ENCODE data around the gene PLXND1. TPM values are rescaled to one million over a fixed set of nuclear protein-coding genes. Genes with fewer than 3 reads are reported as not detected.

Gene PLXND1
- polyA plus RNA-seq, 6 donors from 2014 or later, result 0.11 to 0.32 TPM; not detected in 4

- Mint-ChIP-seq H3K36me3 (no peaks in the 10 kb centered on the region), H3K4me3 (peak overlapping the region in 5 of 8 donors; percentile 22 to 85 (median 49)), H3K27ac (peak overlapping the region in 4 of 6 donors; percentile 32 to 95 (median 69)), H3K4me1 (peaks cover 51 to 57% (median 53%) of the 10 kb centered on the region in 3 donors), H3K9me3 (no peaks in the 10 kb centered on the region), H3K27me3 (no peaks in the 10 kb centered on the region)
- DNase-seq (no peak), ATAC-seq (ENCODE audit: low read depth in 2 of 2) (no peak)
Observed at GRCh38 chr3:129575233-129575996, 31.1 kb downstream of the PLXND1 start.

DNA sequence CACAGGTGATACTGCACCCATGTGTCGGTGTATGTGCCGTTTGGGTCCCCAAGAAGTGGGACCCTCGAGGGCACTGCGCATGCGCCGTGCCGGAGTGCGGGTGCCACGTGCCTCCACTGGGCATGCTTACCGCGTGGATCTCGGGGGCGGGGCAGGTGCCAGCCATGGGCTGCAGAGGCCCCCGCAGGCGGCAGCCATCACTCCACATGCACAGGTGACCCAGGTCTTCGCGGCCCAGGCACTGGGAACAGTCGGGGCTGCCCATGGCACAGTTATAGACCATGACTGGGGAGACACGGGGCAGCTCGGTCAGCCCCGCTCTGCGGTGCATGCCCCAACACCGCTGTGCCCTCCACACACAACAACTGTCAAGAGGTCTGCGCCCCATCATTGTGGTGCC is 32.3 kb downstream of the PLXND1 start:
- Mint-ChIP-seq H3K4me3 (no peak overlapping the region), H3K36me3 (no peaks in the 10 kb centered on the region), H3K9me3 (no peaks in the 10 kb centered on the region), H3K27me3 (no peaks in the 10 kb centered on the region), H3K27ac (peak overlapping the region in 3 of 6 donors; percentile 53 to 95 (median 82)), H3K4me1 (peaks cover 47 to 53% (median 52%) of the 10 kb centered on the region in 3 donors)
- DNase-seq (no peak), ATAC-seq (ENCODE audit: low read depth in 2 of 2) (no peak)

- Mint-ChIP-seq H3K9me3 (no peaks in the 10 kb centered on the region), H3K36me3 (no peaks in the 10 kb centered on the region), H3K27ac (peak overlapping the region in 2 of 6 donors; percentile 68 to 81), H3K27me3 (no peaks in the 10 kb centered on the region), H3K4me3 (peak overlapping the region in 1 of 8 donors; percentile 29), H3K4me1 (peaks cover 40 to 46% (median 45%) of the 10 kb centered on the region in 3 donors)
- ATAC-seq (ENCODE audit: low read depth in 2 of 2) (no peak), DNase-seq (no peak)
Observed at GRCh38 chr3:129573493-129573892, 33.0 kb downstream of the PLXND1 start.

DNA sequence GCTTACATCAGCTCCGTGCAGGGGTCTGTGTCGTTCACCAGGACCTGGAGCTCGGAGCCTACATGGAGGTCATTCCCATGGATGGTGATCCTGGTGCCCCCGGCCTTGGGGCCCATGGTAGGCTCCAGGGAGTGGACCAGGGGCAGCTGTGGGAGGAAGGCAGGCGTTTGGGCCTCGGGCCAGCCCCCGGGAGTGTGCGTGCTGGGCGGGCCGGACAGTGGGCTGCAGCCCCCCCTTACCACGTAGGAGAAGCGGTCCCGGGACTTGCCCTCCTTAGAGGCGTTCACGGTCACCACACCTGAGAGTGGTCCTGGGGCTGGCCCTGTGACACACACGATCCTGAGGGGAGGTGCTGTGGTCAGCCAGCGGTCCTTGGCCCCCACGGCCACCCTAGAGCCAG is 33.9 kb downstream of the PLXND1 start:
- H3K27me3 Mint-ChIP-seq, result no peaks in the 10 kb centered on the region
- H3K9me3 Mint-ChIP-seq, result no peaks in the 10 kb centered on the region
- H3K36me3 Mint-ChIP-seq, result no peaks in the 10 kb centered on the region
- ATAC-seq (ENCODE audit: low read depth in 2 of 2), result no peak
- peaks cover 31 to 38% (median 36%) of the 10 kb centered on the region in 3 donors for H3K4me1 Mint-ChIP-seq
- no peak overlapping the region for H3K4me3 Mint-ChIP-seq
- H3K27ac Mint-ChIP-seq, result peak overlapping the region in 2 of 6 donors; percentile 34 to 42
- no peak for DNase-seq

GRCh38 chr3:129571605-129572547 is 34.6 kb downstream of the PLXND1 start:
- Mint-ChIP-seq H3K4me3 (no peak overlapping the region), H3K4me1 (peaks cover 28 to 36% (median 29%) of the 10 kb centered on the region in 3 donors), H3K9me3 (no peaks in the 10 kb centered on the region), H3K27me3 (no peaks in the 10 kb centered on the region), H3K27ac (peak overlapping the region in 4 of 6 donors; percentile 34 to 92 (median 43)), H3K36me3 (no peaks in the 10 kb centered on the region)
- DNase-seq (no peak), ATAC-seq (ENCODE audit: low read depth in 2 of 2) (no peak)

DNA sequence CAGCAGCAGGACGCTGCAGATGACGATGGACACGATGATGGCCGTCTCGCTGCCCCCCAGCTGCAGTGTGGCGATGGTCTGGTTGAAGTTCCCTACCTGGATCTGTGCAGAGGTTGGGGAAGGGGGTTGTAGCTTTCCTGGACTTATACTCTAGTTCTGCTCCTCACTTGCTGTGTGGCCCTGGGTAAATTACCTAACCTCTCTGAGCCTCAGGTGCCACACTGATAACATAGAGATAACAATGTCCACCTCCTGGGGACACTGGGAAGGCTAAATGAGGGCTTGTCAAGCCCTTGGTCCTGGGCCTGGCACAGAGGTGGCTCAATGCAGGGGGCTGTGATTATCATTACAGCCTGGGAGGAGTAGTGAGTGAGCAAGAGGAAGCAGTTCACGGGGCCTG is 36.6 kb downstream of the PLXND1 start:
- peaks cover 7 to 19% (median 10%) of the 10 kb centered on the region in 3 donors for H3K4me1 Mint-ChIP-seq
- H3K27me3 Mint-ChIP-seq, result no peaks in the 10 kb centered on the region
- DNase-seq, result no peak
- no peak overlapping the region for H3K27ac Mint-ChIP-seq
- H3K36me3 Mint-ChIP-seq, result no peaks in the 10 kb centered on the region
- ATAC-seq (ENCODE audit: low read depth in 2 of 2), result no peak
- H3K9me3 Mint-ChIP-seq, result no peaks in the 10 kb centered on the region
- H3K4me3 Mint-ChIP-seq, result no peak overlapping the region

DNA sequence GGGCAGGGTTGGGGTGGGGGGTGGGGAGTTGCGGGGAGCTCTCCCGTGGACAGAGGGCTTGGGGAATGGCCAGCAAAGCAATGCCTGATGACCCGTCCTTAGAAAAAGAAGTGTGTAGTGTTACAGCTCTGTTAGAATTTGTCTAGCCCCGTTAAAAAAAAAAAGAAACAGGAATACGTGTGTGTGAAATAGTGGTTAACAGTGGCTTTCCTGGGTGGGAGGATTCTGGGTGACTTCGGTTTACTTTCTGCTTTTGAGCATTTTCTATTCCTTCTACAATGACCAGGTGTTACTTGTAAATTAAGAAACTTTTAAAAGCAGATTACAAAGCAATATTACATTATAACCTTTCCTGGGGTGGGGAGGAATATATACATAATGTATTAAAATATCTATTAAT is 38.5 kb downstream of the PLXND1 start:
- H3K27me3 Mint-ChIP-seq, result no peaks in the 10 kb centered on the region
- no peak overlapping the region for H3K4me3 Mint-ChIP-seq
- no peaks in the 10 kb centered on the region for H3K9me3 Mint-ChIP-seq
- DNase-seq (no peak), ATAC-seq (ENCODE audit: low read depth in 2 of 2) (no peak)
- no peak overlapping the region for H3K27ac Mint-ChIP-seq
- no peaks in the 10 kb centered on the region for H3K36me3 Mint-ChIP-seq
- H3K4me1 Mint-ChIP-seq, result peaks cover 0 to 9% (median 0%) of the 10 kb centered on the region in 3 donors

GRCh38 chr3:129567176-129567705 is 39.2 kb downstream of the PLXND1 start:
- Mint-ChIP-seq H3K9me3 (no peaks in the 10 kb centered on the region), H3K27me3 (no peaks in the 10 kb centered on the region), H3K27ac (no peak overlapping the region), H3K4me3 (no peak overlapping the region), H3K36me3 (no peaks in the 10 kb centered on the region), H3K4me1 (peaks cover 0 to 9% (median 0%) of the 10 kb centered on the region in 3 donors)
- ATAC-seq (ENCODE audit: low read depth in 2 of 2), result no peak
- DNase-seq, result no peak

DNA sequence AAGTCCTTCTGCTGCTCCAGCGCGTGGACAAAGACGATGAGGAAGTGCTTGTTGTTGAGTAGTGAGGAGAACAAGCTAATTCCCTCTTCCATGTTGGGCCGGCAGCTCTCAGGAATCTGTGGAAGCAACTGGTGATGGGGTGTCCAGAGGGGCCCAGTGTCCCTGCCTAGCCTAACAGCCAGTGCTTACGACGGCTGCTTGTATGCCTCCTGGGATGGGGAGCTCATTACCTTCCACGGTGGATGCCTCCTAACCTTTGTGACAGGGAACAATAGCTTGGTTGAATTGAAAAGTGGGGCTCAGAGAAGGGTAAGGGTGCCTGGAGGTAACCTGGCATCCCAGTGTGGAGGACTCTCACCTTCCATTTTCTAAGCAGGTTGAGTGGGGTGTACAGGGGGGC is 40.6 kb downstream of the PLXND1 start:
- H3K9me3 Mint-ChIP-seq, result no peaks in the 10 kb centered on the region

GRCh38 chr3:129564981-129565644 is 41.4 kb downstream of the PLXND1 start:
- no peak overlapping the region for H3K4me3 Mint-ChIP-seq
- H3K36me3 Mint-ChIP-seq, result no peaks in the 10 kb centered on the region

More for the DNA sequence above, 40.6 kb downstream of the PLXND1 start:
- H3K27me3 Mint-ChIP-seq, result peaks cover 0 to under 1% (median 0%) of the 10 kb centered on the region in 3 donors
- DNase-seq (no peak), ATAC-seq (ENCODE audit: low read depth in 2 of 2) (no peak)
- no peaks in the 10 kb centered on the region for H3K36me3 Mint-ChIP-seq
- no peak overlapping the region for H3K4me3 Mint-ChIP-seq
- no peak overlapping the region for H3K27ac Mint-ChIP-seq
- peaks cover 0 to 1% (median under 1%) of the 10 kb centered on the region in 3 donors for H3K4me1 Mint-ChIP-seq

DNA sequence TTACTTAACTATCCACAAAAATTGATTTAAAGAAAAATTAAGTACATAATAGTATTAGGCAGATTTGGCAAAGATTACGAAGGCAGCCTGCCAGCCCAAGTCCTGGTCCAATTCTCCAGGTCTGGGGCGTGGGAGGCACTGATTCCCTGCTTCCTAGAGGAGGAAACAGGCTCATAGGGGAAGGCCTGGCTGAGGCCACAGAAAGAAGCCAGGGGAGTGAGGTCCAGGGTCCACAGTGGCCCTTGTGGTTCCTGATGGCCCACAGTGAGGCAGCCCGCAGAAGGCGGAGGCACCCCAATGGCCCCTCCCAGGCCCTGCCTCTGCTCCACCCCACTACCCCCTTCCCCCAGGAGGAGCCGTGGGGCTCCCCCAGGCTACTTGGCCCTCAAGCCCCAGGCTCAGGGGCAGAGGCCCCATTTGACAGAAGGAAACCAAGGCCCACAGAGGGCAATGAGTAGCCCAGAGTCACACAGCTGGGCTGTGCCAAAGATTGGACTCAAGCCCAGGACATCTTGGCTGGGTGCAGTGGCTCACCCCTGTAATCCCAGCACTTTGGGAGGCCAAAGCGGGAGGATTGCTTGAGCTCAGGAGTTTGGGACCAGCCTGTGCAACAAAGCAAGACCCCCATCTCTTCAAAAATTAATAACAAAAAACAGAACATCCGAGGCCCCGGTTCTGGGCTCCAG is 42.5 kb downstream of the PLXND1 start:
- no peak for DNase-seq
- Mint-ChIP-seq H3K4me1 (peaks cover 3 to 10% (median 5%) of the 10 kb centered on the region in 3 donors), H3K9me3 (no peaks in the 10 kb centered on the region), H3K27me3 (peaks cover 0 to 6% (median 0%) of the 10 kb centered on the region in 3 donors), H3K27ac (peak overlapping the region in 1 of 6 donors; percentile 70), H3K4me3 (no peak overlapping the region), H3K36me3 (no peaks in the 10 kb centered on the region)
- no peak for ATAC-seq (ENCODE audit: low read depth in 2 of 2)

More at GRCh38 chr3:129564981-129565644, 41.4 kb downstream of the PLXND1 start:
- Mint-ChIP-seq H3K9me3 (no peaks in the 10 kb centered on the region), H3K27me3 (peaks cover 0 to 6% (median 0%) of the 10 kb centered on the region in 3 donors), H3K4me1 (peaks cover 3 to 7% (median 5%) of the 10 kb centered on the region in 3 donors), H3K27ac (peak overlapping the region in 1 of 6 donors; percentile 37)
- DNase-seq, result no peak
- ATAC-seq (ENCODE audit: low read depth in 2 of 2), result no peak

DNA sequence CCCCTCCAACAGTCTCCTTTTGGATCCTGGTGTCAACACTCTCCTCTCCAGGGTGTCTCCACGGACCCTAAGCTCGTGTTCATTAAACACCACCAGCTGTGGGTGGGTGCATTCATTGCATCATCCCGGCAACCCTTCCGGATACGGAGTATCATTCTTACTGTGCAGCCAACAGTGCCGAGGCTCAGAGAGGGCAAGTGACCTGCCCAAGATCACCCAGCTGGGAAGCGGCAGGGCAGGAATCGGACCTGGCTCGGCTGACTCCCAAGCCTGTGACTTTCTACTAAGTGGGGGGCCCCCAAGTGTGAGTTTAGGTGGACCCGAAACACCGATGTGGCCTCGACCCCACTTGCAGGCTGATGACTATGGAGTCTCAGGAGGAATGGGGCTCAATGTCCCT is 43.1 kb downstream of the PLXND1 start:
- H3K4me1 Mint-ChIP-seq, result peaks cover 7 to 15% (median 8%) of the 10 kb centered on the region in 3 donors
- H3K36me3 Mint-ChIP-seq, result no peaks in the 10 kb centered on the region
- ATAC-seq (ENCODE audit: low read depth in 2 of 2) (no peak), DNase-seq (no peak)
- H3K27me3 Mint-ChIP-seq, result peaks cover 0 to 9% (median 0%) of the 10 kb centered on the region in 3 donors
- H3K9me3 Mint-ChIP-seq, result no peaks in the 10 kb centered on the region
- H3K27ac Mint-ChIP-seq, result no peak overlapping the region
- H3K4me3 Mint-ChIP-seq, result no peak overlapping the region
